CD14-positive monocyte (primary cell): ENCODE results near the gene GOLGA6A. TPM values are rescaled to one million over a fixed set of nuclear protein-coding genes. Genes with fewer than 3 reads are reported as not detected.

Experiments
- DNase-seq, 3 donors: peaks; one replicate each; pipeline ENCODE4 v3.0.0-alpha.2; 2011 to 2022
- H2AFZ ChIP-seq: 2 replicates; pipeline ENCODE4 v1.6.0; 2012; ENCODE audit warnings: mild to moderate bottlenecking, low read depth, low read length, inconsistent platforms; ENCODE audit not compliant: insufficient read depth, poor library complexity, severe bottlenecking
- H3K27ac ChIP-seq, 2 donors: 1 replicate in 1 of 2; 2 replicates in 1 of 2; pipeline ENCODE4 v1.5.1; 2012 to 2013; ENCODE audit warnings: low read length in 2 of 2, control low read depth in 1 of 2, inconsistent platforms in 1 of 2, low read depth in 1 of 2, mild to moderate bottlenecking in 1 of 2
- H3K27me3 ChIP-seq, 2 donors: one replicate each; pipeline versions ENCODE4 v1.6.0 to v1.6.1; 2011 to 2013; ENCODE audit warnings: low read length in 2 of 2; ENCODE audit not compliant: control insufficient read depth in 2 of 2, insufficient read depth in 2 of 2
- H3K36me3 ChIP-seq, 2 donors: replicated peaks in 1 of 2; 1 replicate in 1 of 2; 2 replicates in 1 of 2; pipeline versions ENCODE4 v1.5.1 to v1.6.1; 2012 to 2013; ENCODE audit warnings: low read length in 2 of 2, control low read depth in 1 of 2, inconsistent platforms in 1 of 2, mild to moderate bottlenecking in 1 of 2; ENCODE audit not compliant: insufficient read depth in 2 of 2, control insufficient read depth in 1 of 2
- H3K4me1 ChIP-seq, 2 donors: 1 replicate in 1 of 2; 2 replicates in 1 of 2; pipeline versions ENCODE4 v1.5.1 to v1.6.1; 2012 to 2013; ENCODE audit warnings: low read length in 2 of 2, control low read depth in 1 of 2, inconsistent platforms in 1 of 2, mild to moderate bottlenecking in 1 of 2, moderate library complexity in 1 of 2; ENCODE audit not compliant: insufficient read depth in 2 of 2, control insufficient read depth in 1 of 2
- H3K4me2 ChIP-seq: replicated peaks from 2 replicates; pipeline ENCODE3; 2012; ENCODE audit warnings: low read length, moderate library complexity, mild to moderate bottlenecking; ENCODE audit not compliant: poor library complexity, severe bottlenecking; ENCODE audit errors: extremely low read depth
- H3K4me3 ChIP-seq, 3 experiments: fragments of 200-600 bp in 1 of 3; sonication (generic) in 1 of 3; replicated peaks in 1 of 3; 1 replicate in 2 of 3; 2 replicates in 1 of 3; pipeline ENCODE4 v1.5.1; 2011 to 2013; ENCODE audit warnings: low read length in 3 of 3, mild to moderate bottlenecking in 3 of 3, control low read depth in 2 of 3, low read depth in 2 of 3, inconsistent platforms in 1 of 3, moderate library complexity in 1 of 3
- H3K79me2 ChIP-seq: 2 replicates; pipeline ENCODE4 v1.6.0; 2012; ENCODE audit warnings: mild to moderate bottlenecking, control low read depth, inconsistent platforms, low read length, moderate library complexity; ENCODE audit not compliant: insufficient read depth
- H3K9ac ChIP-seq: 2 replicates; pipeline ENCODE4 v1.6.0; 2017; ENCODE audit warnings: low read length, mild to moderate bottlenecking; ENCODE audit not compliant: insufficient read depth, poor library complexity, severe bottlenecking
- H3K9me3 ChIP-seq, 2 donors: replicated peaks in 1 of 2; 1 replicate in 1 of 2; 2 replicates in 1 of 2; pipeline versions ENCODE4 v1.5.1 to v1.6.1; 2012 to 2013; ENCODE audit warnings: low read length in 2 of 2, control low read depth in 1 of 2; ENCODE audit not compliant: control insufficient read depth in 1 of 2, insufficient read depth in 1 of 2
- H4K20me1 ChIP-seq: 2 replicates; pipeline ENCODE4 v1.6.0; 2012; ENCODE audit warnings: mild to moderate bottlenecking, low read length, control low read depth, moderate library complexity; ENCODE audit not compliant: insufficient read depth
- H3K27ac Mint-ChIP-seq, 7 donors: one replicate each; pipeline ENCODE4 v1.8.0; 2020; ENCODE audit warnings: mild to moderate bottlenecking in 7 of 7, mixed read lengths in 7 of 7, moderate library complexity in 6 of 7, inconsistent platforms in 2 of 7
- H3K27me3 Mint-ChIP-seq, 3 donors: one replicate each; pipeline ENCODE4 v1.8.0; 2021 to 2022; ENCODE audit warnings: low read depth in 3 of 3, mild to moderate bottlenecking in 3 of 3, mixed read lengths in 3 of 3, moderate library complexity in 3 of 3, inconsistent platforms in 1 of 3
- H3K36me3 Mint-ChIP-seq, 2 donors: one replicate each; pipeline ENCODE4 v1.8.0; 2020; ENCODE audit warnings: mixed read lengths in 2 of 2, inconsistent platforms in 1 of 2, mild to moderate bottlenecking in 1 of 2
- H3K4me1 Mint-ChIP-seq: one replicate; pipeline ENCODE4 v1.8.0; 2020; ENCODE audit warnings: mild to moderate bottlenecking, mixed read lengths
- H3K4me3 Mint-ChIP-seq, 2 donors: one replicate each; pipeline ENCODE4 v1.8.0; 2020; ENCODE audit warnings: mild to moderate bottlenecking in 2 of 2, mixed read lengths in 2 of 2, moderate library complexity in 1 of 2
- H3K9me3 Mint-ChIP-seq, 7 donors: one replicate each; pipeline ENCODE4 v1.8.0; 2020 to 2022; ENCODE audit warnings: mixed read lengths in 7 of 7, mild to moderate bottlenecking in 6 of 7, moderate library complexity in 6 of 7, inconsistent platforms in 2 of 7
- WGBS: methylation state at CpG from one replicate; pipeline ENCODE4 v1.1.5; 2013; ENCODE audit warnings: missing lambda C conversion rate; ENCODE audit not compliant: insufficient coverage; 5-methylcytosine and 5-hydroxymethylcytosine counted together
- intact Hi-C, 2 donors: fragments of 100-400 bp; cut with micrococcal nuclease; formaldehyde crosslinking; loops; one replicate each; pipeline versions ENCODE4 v1.15.0 to v1.15.1; 2023
- polyA plus RNA-seq, 3 donors: library from polyadenylated mRNA; depleted of rRNA in 1 of 3; unstranded in 2 of 3; stranded (reverse) in 1 of 3; fragments of 300-500 nt in 2 of 3; fragments of >200 nt in 1 of 3; fragmentation: Illumina TruSeq in 2 of 3; gene quantifications; 1 replicate in 2 of 3; 2 replicates in 1 of 3; pipeline ENCODE4 v1.2.3, GENCODE V29; 2012 to 2021
- TF ChIP-seq, protein P1 (sequence below): fragments of 200-600 bp; IDR thresholded peaks from one replicate; pipeline ENCODE4 v1.8.0; 2022; ENCODE audit warnings: antibody characterized with exemption, mild to moderate bottlenecking

GOLGA6A gene
- polyA plus RNA-seq, 3 donors = 0.03 TPM; not detected in 2

DNA sequence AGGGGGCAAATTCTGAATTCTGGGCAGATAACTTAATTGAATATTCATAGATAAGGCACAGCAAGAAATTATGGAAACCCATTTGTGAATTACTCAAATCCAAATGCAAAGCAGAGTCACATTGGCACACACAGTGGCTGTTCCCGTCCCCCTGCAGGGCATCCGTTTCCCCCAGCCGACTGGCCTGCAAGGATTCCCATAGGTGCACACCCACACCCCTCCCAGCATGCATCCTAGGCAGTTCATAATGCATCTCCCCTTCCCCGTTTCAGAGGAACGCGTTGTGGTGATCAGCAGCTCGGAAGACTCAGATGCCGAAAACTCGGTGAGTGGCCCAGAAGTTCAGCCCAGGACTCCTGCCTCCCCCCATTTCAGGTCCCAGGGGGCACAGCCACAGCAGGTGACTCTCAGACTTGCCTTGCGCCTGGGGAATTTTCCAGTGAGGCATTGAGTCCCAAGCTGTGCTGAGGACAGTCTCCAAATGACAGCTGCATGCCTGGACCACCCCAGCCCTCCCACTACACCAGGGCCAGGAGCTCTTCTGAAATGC lies 48.1 kb downstream of the GOLGA6A start:
- Mint-ChIP-seq H3K4me3 (no peak overlapping the region), H3K9me3 (peaks cover 0 to 3% (median 0%) of the 10 kb centered on the region in 7 donors), H3K36me3 (peaks cover 76 to 88% of the 10 kb centered on the region in 2 donors), H3K27me3 (no peaks in the 10 kb centered on the region), H3K27ac (peak overlapping the region in 2 of 7 donors; percentile 54 to 79), H3K4me1 (peaks cover 3% of the 10 kb centered on the region)
- H2AFZ ChIP-seq = no peak overlapping the region
- H3K27ac ChIP-seq = peak overlapping the region in 1 of 2 donors; percentile 60
- DNase-seq = no peak
- H3K36me3 ChIP-seq = peaks cover 60 to 80% of the 10 kb centered on the region in 2 donors
- TF ChIP-seq, protein P1, sequence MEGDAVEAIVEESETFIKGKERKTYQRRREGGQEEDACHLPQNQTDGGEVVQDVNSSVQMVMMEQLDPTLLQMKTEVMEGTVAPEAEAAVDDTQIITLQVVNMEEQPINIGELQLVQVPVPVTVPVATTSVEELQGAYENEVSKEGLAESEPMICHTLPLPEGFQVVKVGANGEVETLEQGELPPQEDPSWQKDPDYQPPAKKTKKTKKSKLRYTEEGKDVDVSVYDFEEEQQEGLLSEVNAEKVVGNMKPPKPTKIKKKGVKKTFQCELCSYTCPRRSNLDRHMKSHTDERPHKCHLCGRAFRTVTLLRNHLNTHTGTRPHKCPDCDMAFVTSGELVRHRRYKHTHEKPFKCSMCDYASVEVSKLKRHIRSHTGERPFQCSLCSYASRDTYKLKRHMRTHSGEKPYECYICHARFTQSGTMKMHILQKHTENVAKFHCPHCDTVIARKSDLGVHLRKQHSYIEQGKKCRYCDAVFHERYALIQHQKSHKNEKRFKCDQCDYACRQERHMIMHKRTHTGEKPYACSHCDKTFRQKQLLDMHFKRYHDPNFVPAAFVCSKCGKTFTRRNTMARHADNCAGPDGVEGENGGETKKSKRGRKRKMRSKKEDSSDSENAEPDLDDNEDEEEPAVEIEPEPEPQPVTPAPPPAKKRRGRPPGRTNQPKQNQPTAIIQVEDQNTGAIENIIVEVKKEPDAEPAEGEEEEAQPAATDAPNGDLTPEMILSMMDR = no peak
- H3K79me2 ChIP-seq = no peaks in the 10 kb centered on the region
- no peak overlapping the region for H3K4me3 ChIP-seq
- H3K4me2 ChIP-seq = no peak overlapping the region
- peaks cover 31% of the 10 kb centered on the region for H4K20me1 ChIP-seq
- 91% methylated on average over 9 of the region's 10 CpGs for WGBS
- no peaks in the 10 kb centered on the region for H3K27me3 ChIP-seq
- intact Hi-C loops = no loop called here
- H3K9ac ChIP-seq = no peak overlapping the region
- no peaks in the 10 kb centered on the region for H3K4me1 ChIP-seq
- no peaks in the 10 kb centered on the region for H3K9me3 ChIP-seq

GRCh38 chr15:74032606-74033561 lies 49.5 kb downstream of the GOLGA6A start:
- Histone ChIP-seq H4K20me1 (peaks cover 37% of the 10 kb centered on the region), H2AFZ (no peak overlapping the region), H3K36me3 (peaks cover 67 to 91% of the 10 kb centered on the region in 2 donors), H3K9me3 (no peaks in the 10 kb centered on the region), H3K27me3 (no peaks in the 10 kb centered on the region), H3K4me1 (no peaks in the 10 kb centered on the region), H3K4me3 (no peak overlapping the region), H3K4me2 (no peak overlapping the region), H3K27ac (peak overlapping the region in 1 of 2 donors; percentile 60), H3K9ac (no peak overlapping the region), H3K79me2 (no peaks in the 10 kb centered on the region)
- TF ChIP-seq, protein P1 = no peak
- no peak for DNase-seq
- 21% methylated on average over 3 of the region's 16 CpGs for WGBS
- H3K4me3 Mint-ChIP-seq = no peak overlapping the region
- H3K9me3 Mint-ChIP-seq = peaks cover 0 to 2% (median 0%) of the 10 kb centered on the region in 7 donors
- no peaks in the 10 kb centered on the region for H3K27me3 Mint-ChIP-seq
- peak overlapping the region in 3 of 7 donors; percentile 31 to 80 (median 74) for H3K27ac Mint-ChIP-seq
- peaks cover 3% of the 10 kb centered on the region for H3K4me1 Mint-ChIP-seq
- intact Hi-C loops = no loop called here
- peaks cover 80 to 88% of the 10 kb centered on the region in 2 donors for H3K36me3 Mint-ChIP-seq
